Bone marrow (tissue), 2 donors: ENCODE results near the gene SHPK.
"Not testable (repeated sequence)": the region's sequence is repeated elsewhere in the genome, so short reads cannot be mapped to it uniquely, and the experiment has no call there.

Experiments used
- DNase-seq, 2 donors: peaks; one replicate each; lab custom pipeline; 2025; lab: John Stamatoyannopoulos, UW

The SHPK gene

GRCh38 chr17:3590231-3590630, 45.8 kb downstream of the SHPK start:
- DNase-seq: no peak

- DNase-seq: no peak
These were observed 46.3 kb downstream of the SHPK start for GRCh38 chr17:3589784-3590183.

- no peak for DNase-seq
These were observed 50.2 kb downstream of the SHPK start for GRCh38 chr17:3585826-3586225.

- DNase-seq: no peak
These were observed 52.6 kb downstream of the SHPK start for GRCh38 chr17:3583456-3583855.

- no peak for DNase-seq
These were observed 53.1 kb downstream of the SHPK start for GRCh38 chr17:3582915-3583314.

GRCh38 chr17:3578667-3579066, 57.4 kb downstream of the SHPK start:
- DNase-seq: not testable (repeated sequence)

GRCh38 chr17:3576970-3577369, 59.1 kb downstream of the SHPK start:
- DNase-seq: no peak

- DNase-seq: no peak
These were observed 60.5 kb downstream of the SHPK start for GRCh38 chr17:3575511-3575910.

- no peak for DNase-seq
These were observed 61.8 kb downstream of the SHPK start for GRCh38 chr17:3574231-3574630.

- no peak for DNase-seq
These were observed 62.6 kb downstream of the SHPK start for GRCh38 chr17:3573246-3574100.

- no peak for DNase-seq
These were observed 63.8 kb downstream of the SHPK start for GRCh38 chr17:3572231-3572630.

GRCh38 chr17:3571043-3571900, 64.8 kb downstream of the SHPK start:
- DNase-seq: no peak

- DNase-seq: no peak
These were observed 66.4 kb downstream of the SHPK start for GRCh38 chr17:3569534-3570137.

- no peak for DNase-seq
These were observed 69.5 kb downstream of the SHPK start for GRCh38 chr17:3566551-3566950.

- no peak for DNase-seq
These were observed 70.9 kb downstream of the SHPK start for GRCh38 chr17:3565143-3565542.

- DNase-seq: not testable (repeated sequence)
These were observed 71.8 kb downstream of the SHPK start for GRCh38 chr17:3564241-3564640.

- no peak for DNase-seq
These were observed 76.8 kb downstream of the SHPK start for GRCh38 chr17:3559270-3559645.

- no peak for DNase-seq
These were observed 77.3 kb downstream of the SHPK start for GRCh38 chr17:3558603-3559269.
